NCI-H1048 (cell line): ENCODE measurements around the gene ACBD6.

Experiments used
- DNase-seq: peaks from one replicate; lab custom pipeline; 2025; lab: John Stamatoyannopoulos, UW

The ACBD6 gene

GRCh38 chr1:180369061-180369460 is 133.3 kb downstream of the ACBD6 start:
- no peak for DNase-seq

- no peak for DNase-seq
These were observed 135.9 kb downstream of the ACBD6 start for GRCh38 chr1:180366371-180367068.

- no peak for DNase-seq
These were observed 137.3 kb downstream of the ACBD6 start for GRCh38 chr1:180365039-180365438.

GRCh38 chr1:180363246-180363995 is 139.0 kb downstream of the ACBD6 start:
- DNase-seq: no peak

- DNase-seq: no peak
These were observed 141.9 kb downstream of the ACBD6 start for GRCh38 chr1:180360333-180361075.

GRCh38 chr1:180358649-180359048 is 143.7 kb downstream of the ACBD6 start:
- DNase-seq: peak; percentile 33

GRCh38 chr1:180353945-180354344 is 148.4 kb downstream of the ACBD6 start:
- no peak for DNase-seq

GRCh38 chr1:180352588-180352987 is 149.8 kb downstream of the ACBD6 start:
- DNase-seq: no peak

- DNase-seq: no peak
These were observed 150.4 kb downstream of the ACBD6 start for GRCh38 chr1:180352021-180352420.

GRCh38 chr1:180345148-180345547 is 157.2 kb downstream of the ACBD6 start:
- DNase-seq: no peak

GRCh38 chr1:180343921-180344769 is 158.2 kb downstream of the ACBD6 start:
- no peak for DNase-seq

- DNase-seq: no peak
These were observed 175.3 kb downstream of the ACBD6 start for GRCh38 chr1:180327089-180327488.

- DNase-seq: no peak
These were observed 189.5 kb downstream of the ACBD6 start for GRCh38 chr1:180312926-180313325.

- DNase-seq: no peak
These were observed 191.2 kb downstream of the ACBD6 start for GRCh38 chr1:180311011-180311730.

GRCh38 chr1:180310095-180310494 is 192.3 kb downstream of the ACBD6 start:
- no peak for DNase-seq

GRCh38 chr1:180309338-180309737 is 193.0 kb downstream of the ACBD6 start:
- DNase-seq: no peak

GRCh38 chr1:180301135-180301742 is 201.1 kb downstream of the ACBD6 start:
- no peak for DNase-seq

- DNase-seq: no peak
These were observed 202.7 kb downstream of the ACBD6 start for GRCh38 chr1:180299479-180300221.

GRCh38 chr1:180295999-180296398 is 206.4 kb downstream of the ACBD6 start:
- no peak for DNase-seq

- no peak for DNase-seq
These were observed 207.7 kb downstream of the ACBD6 start for GRCh38 chr1:180294711-180295110.
